GM21526 (cell line): ENCODE results near the gene VAX1.
"Not testable (repeated sequence)": the region's sequence is repeated elsewhere in the genome, so short reads cannot be mapped to it uniquely, and the experiment has no call there.

ENCODE experiments used
- ATAC-seq: cut with Tn5 transposase; IDR thresholded peaks from one replicate; pipeline ENCODE4 v1.9.1; 2021; ENCODE audit warnings: moderate library complexity; ENCODE audit not compliant: unreplicated experiment, low FRiP score

The VAX1 gene

GRCh38 chr10:117084421-117085246 is 53.4 kb downstream of the VAX1 start:
- not testable (repeated sequence) for ATAC-seq
